Measurements from ENCODE around the gene TFF3. TPM values are rescaled to one million over a fixed set of nuclear protein-coding genes. Genes with fewer than 3 reads are reported as not detected.

Gene TFF3
- total RNA-seq, 4 donors from 2014 or later, result 1.8 to 23.6 (median 11.6) TPM

- no peak for DNase-seq (ENCODE audit: low spot score)
- no peak for ATAC-seq (ENCODE audit: low FRiP score)
- TF ChIP-seq CTCF (IDR thresholded peaks at IDR 0.05), result no peak
Observed at GRCh38 chr21:42276526-42277154, 38.6 kb downstream of the TFF3 start.

DNA sequence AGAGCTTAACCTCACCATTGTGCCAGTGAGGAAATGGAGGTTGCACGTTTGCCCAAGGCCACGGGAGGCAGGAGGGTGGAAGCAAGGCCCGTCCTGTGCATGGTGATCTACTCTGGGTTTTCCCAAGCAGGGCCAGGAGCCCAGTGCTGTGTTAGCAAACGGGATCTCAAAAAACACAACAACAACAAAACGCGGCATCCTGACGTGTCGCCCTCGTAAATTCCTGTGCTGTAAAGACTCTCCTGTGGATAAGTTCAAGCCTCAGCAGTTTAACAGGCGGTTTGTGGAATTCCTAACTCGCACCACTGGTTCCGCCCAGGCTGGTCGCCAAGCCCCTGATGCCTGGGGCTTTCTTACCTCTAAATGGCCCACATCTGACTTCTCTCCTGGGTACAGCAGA is 39.1 kb downstream of the TFF3 start:
- TF ChIP-seq CTCF (IDR thresholded peaks at IDR 0.05), result no peak
- ATAC-seq (ENCODE audit: low FRiP score) (no peak), DNase-seq (ENCODE audit: low spot score) (no peak)

DNA sequence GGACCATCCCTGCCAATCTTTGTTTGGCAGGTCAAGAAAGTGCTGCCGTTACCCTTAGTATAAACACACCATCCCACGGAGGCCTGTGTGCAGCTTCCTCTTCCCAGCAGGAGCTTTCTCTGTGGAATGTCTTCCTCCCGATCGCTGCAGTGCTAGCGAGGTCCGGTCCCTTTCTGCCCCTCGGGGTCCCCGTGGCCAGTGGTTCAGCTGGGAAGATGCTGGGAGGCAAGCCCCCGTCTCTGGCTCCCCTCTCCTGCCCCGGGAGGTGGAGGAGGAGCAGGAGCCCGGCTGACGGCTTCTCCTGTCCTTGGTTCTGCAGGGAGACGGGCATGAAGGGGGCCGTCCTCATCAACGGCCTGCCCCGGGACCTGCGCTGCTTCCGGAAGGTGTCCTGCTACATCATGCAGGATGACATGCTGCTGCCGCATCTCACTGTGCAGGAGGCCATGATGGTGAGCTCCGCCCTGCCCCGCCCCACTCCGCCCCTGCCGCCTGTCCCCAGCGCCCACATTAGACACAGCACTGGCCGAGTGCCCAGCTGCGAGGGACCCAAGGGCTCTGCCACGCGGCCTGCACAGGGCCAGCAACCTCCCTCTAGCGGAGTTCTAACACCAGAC is 42.1 kb downstream of the TFF3 start:
- DNase-seq (ENCODE audit: low spot score), result no peak
- TF ChIP-seq CTCF (IDR thresholded peaks at IDR 0.05), result no peak
- no peak for ATAC-seq (ENCODE audit: low FRiP score)

DNA sequence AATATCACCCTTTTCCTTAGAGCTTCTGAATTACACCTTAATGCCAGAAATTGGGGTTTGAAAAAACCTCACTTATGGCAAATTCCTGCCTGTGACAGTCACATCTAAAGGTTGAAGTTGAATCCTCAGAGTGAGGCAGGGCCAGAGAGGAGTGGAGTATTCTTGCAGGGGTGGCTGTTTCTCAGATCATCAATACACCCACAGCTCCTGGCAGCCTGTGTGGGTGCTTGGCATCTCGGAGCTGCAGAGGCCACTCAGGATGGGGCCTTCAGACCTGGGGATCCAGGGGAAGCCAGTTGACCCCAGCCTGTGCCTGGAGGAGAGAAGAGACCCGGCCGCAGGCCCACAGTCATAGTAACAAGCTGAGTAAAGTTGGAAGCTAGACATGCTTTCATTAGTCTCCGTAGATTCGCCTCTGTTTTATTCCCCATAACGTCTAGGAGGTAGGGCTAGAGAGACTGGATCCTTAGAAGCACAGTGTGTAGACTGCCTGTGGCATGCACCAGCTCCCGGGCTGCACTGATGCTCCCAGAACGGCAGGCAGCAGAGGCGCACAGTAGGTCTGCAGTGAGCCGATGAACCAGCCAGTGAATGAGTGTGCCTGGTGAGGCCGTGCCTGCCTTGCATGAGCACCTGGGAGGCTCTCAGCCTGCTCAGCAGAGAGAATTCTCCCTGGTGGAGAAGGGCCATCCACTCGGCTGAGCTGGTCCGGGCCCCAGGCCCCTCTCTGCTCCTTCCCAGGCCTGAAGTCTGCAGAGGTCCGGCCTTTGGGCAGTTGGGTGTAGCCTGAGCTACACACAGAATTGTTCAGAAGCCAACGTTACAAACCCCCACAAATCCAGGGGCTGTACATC is 42.9 kb downstream of the TFF3 start:
- TF ChIP-seq CTCF (IDR thresholded peaks at IDR 0.05), result no peak
- ATAC-seq (ENCODE audit: low FRiP score) (no peak), DNase-seq (ENCODE audit: low spot score) (no peak)

GRCh38 chr21:42271065-42271464 is 44.1 kb downstream of the TFF3 start:
- TF ChIP-seq CTCF (IDR thresholded peaks at IDR 0.05), result no peak
- DNase-seq (ENCODE audit: low spot score), result no peak
- ATAC-seq (ENCODE audit: low FRiP score), result no peak

DNA sequence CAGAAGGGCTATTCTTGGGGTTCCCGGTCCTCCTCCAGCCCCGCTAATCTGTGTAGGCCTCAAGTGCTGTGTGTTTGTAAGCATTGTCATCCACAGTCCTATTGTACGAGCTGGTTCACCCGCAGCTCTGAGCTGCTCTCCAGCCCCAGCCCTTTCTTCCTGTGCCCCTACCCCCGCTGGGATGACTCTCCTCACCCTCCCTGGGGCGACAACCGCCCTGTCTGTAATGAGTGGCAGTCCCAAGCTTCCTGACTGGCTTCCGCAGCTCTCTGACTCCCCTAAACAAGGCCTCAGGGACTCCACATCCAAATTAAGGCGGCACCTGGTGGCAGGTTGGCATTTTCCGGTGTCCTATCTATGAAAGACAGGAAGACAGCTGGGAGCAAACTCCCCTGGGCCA is 45.8 kb downstream of the TFF3 start:
- ATAC-seq (ENCODE audit: low FRiP score) (no peak), DNase-seq (ENCODE audit: low spot score) (no peak)
- TF ChIP-seq CTCF (IDR thresholded peaks at IDR 0.05), result no peak

All from omental fat pad (tissue), 4 donors.